Measurements from ENCODE around the gene NLRX1.

- TF ChIP-seq CTCF (IDR thresholded peaks at IDR 0.05) (no peak), EZH2 (IDR thresholded peaks at IDR 0.05) (no peak)
These were observed 20.4 kb downstream of the NLRX1 start for GRCh38 chr11:119188887-119189286.
